SHP77 treated with DMSO at 0.1 percent for 48 hours (cell line): ENCODE data around the gene KNTC1.
A peak's percentile ranks its signal among the peaks of the same experiment; 100 is the strongest.
"Not testable (repeated sequence)": the region's sequence is repeated elsewhere in the genome, so short reads cannot be mapped to it uniquely, and the experiment has no call there.

Experiments used
- DNase-seq: peaks from one replicate; lab custom pipeline; 2025; lab: John Stamatoyannopoulos, UW

KNTC1 gene

GRCh38 chr12:122508163-122508562, 18.9 kb upstream of the KNTC1 start:
- DNase-seq: no peak

- DNase-seq: not testable (repeated sequence)
Measured at GRCh38 chr12:122513028-122513427, 14.0 kb upstream of the KNTC1 start.

- DNase-seq: no peak
Measured at GRCh38 chr12:122513660-122514059, 13.4 kb upstream of the KNTC1 start.

- no peak for DNase-seq
Measured at GRCh38 chr12:122515275-122515674, 11.8 kb upstream of the KNTC1 start.

- no peak for DNase-seq
Measured at GRCh38 chr12:122516544-122517361, 10.3 kb upstream of the KNTC1 start.

GRCh38 chr12:122517877-122518276, 9.2 kb upstream of the KNTC1 start:
- DNase-seq: no peak

- DNase-seq: no peak
Measured at GRCh38 chr12:122518908-122519307, 8.1 kb upstream of the KNTC1 start.

GRCh38 chr12:122519418-122519817, 7.6 kb upstream of the KNTC1 start:
- no peak for DNase-seq

GRCh38 chr12:122520676-122521075, 6.4 kb upstream of the KNTC1 start:
- no peak for DNase-seq

GRCh38 chr12:122523280-122523679, 3.8 kb upstream of the KNTC1 start:
- DNase-seq: no peak

- no peak for DNase-seq
Measured at GRCh38 chr12:122523846-122524718, 3.0 kb upstream of the KNTC1 start.

GRCh38 chr12:122527478-122527944, 462 bp downstream of the KNTC1 start:
- DNase-seq: peak; percentile 79

GRCh38 chr12:122528582-122528981, 1.5 kb downstream of the KNTC1 start:
- no peak for DNase-seq

- no peak for DNase-seq
Measured at GRCh38 chr12:122528992-122529391, 1.9 kb downstream of the KNTC1 start.

- DNase-seq: no peak
Measured at GRCh38 chr12:122533856-122534255, 6.8 kb downstream of the KNTC1 start.

GRCh38 chr12:122537021-122537420, 10.0 kb downstream of the KNTC1 start:
- no peak for DNase-seq

GRCh38 chr12:122538496-122538895, 11.4 kb downstream of the KNTC1 start:
- DNase-seq: no peak

- DNase-seq: no peak
Measured at GRCh38 chr12:122544537-122544936, 17.5 kb downstream of the KNTC1 start.

- no peak for DNase-seq
Measured at GRCh38 chr12:122545855-122546254, 18.8 kb downstream of the KNTC1 start.

GRCh38 chr12:122547330-122547729, 20.3 kb downstream of the KNTC1 start:
- DNase-seq: no peak

- no peak for DNase-seq
Measured at GRCh38 chr12:122558745-122559641, 31.9 kb downstream of the KNTC1 start.

GRCh38 chr12:122560138-122560537, 33.1 kb downstream of the KNTC1 start:
- DNase-seq: no peak
